ENCODE data around the gene SENP6.
A peak's percentile ranks its signal among the peaks of the same experiment; 100 is the strongest.

Gene SENP6

DNA sequence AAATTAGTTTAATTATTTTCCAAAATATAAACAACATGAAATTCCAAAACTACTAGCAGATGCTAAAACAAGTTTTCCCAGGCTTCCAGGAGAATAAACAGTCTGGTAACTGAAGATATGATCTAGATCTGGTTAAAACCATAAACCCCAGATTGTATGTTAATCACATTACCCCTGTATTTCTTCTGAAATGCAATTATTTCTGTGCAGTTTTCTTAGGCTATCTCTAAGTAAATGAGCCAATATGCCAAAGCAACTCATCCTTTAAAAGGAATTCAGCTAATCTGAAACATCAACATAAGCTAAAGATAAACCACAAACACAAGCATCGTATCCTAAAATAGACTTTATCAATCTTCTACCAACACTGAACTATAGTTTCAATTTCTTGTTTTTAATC is 44.6 kb upstream of the SENP6 start:
- peak; percentile 73 for ATAC-seq

DNA sequence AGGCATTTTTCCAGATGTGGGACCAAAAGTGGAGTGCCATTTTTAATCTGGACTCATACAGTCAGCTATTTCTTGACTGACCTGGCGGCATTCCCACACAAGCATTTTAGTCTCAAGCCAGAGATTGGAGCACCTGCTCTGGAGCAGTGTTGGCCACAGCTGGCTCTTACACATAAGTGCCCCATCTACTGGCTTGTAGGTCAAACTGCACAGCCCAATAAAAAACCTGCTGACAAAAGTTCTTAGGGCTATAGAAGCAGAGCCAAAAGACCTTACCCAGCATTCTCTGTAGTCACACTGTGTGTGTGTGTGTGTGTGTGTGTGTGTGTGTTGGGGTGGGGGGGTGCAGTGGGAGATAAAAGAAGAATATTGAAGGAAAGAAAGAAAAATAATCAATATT is 38.6 kb upstream of the SENP6 start:
- peak; percentile 83 for ATAC-seq
- TF ChIP-seq, protein P1, sequence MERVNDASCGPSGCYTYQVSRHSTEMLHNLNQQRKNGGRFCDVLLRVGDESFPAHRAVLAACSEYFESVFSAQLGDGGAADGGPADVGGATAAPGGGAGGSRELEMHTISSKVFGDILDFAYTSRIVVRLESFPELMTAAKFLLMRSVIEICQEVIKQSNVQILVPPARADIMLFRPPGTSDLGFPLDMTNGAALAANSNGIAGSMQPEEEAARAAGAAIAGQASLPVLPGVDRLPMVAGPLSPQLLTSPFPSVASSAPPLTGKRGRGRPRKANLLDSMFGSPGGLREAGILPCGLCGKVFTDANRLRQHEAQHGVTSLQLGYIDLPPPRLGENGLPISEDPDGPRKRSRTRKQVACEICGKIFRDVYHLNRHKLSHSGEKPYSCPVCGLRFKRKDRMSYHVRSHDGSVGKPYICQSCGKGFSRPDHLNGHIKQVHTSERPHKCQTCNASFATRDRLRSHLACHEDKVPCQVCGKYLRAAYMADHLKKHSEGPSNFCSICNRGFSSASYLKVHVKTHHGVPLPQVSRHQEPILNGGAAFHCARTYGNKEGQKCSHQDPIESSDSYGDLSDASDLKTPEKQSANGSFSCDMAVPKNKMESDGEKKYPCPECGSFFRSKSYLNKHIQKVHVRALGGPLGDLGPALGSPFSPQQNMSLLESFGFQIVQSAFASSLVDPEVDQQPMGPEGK (CRISPR knock-in tag; IDR thresholded peaks at IDR 0.05; ENCODE audit: borderline replicate concordance), result no peak
- TF ChIP-seq ZNF8 (CRISPR knock-in tag; IDR thresholded peaks at IDR 0.05) (no peak), PPARA (CRISPR knock-in tag; IDR thresholded peaks at IDR 0.05; ENCODE audit: borderline replicate concordance) (no peak), BACH2 (CRISPR knock-in tag; IDR thresholded peaks at IDR 0.05; ENCODE audit: borderline replicate concordance) (no peak), SNAI2 (CRISPR knock-in tag; IDR thresholded peaks at IDR 0.05) (no peak), ZNF70 (CRISPR knock-in tag; IDR thresholded peaks at IDR 0.05) (no peak), ESRRG (CRISPR knock-in tag; IDR thresholded peaks at IDR 0.05) (no peak)

More for the DNA sequence above, 44.6 kb upstream of the SENP6 start:
- TF ChIP-seq CSRNP3 (CRISPR knock-in tag; IDR thresholded peaks at IDR 0.05) (peak; percentile 90; the same call in 1 of the 2 replicates), BACH2 (CRISPR knock-in tag; IDR thresholded peaks at IDR 0.05; ENCODE audit: borderline replicate concordance) (no peak), TSHZ2 (CRISPR knock-in tag; IDR thresholded peaks at IDR 0.05) (peak; percentile 88), ZNF70 (CRISPR knock-in tag; IDR thresholded peaks at IDR 0.05) (no peak), RARB (CRISPR knock-in tag; IDR thresholded peaks at IDR 0.05) (no peak), GLIS3 (CRISPR knock-in tag; IDR thresholded peaks at IDR 0.05) (peak; percentile 89; the same call in 1 of the 2 replicates), CSDC2 (CRISPR knock-in tag; IDR thresholded peaks at IDR 0.05) (no peak), POU6F1 (CRISPR knock-in tag; IDR thresholded peaks at IDR 0.05; ENCODE audit: borderline replicate concordance, low read depth) (peak; percentile 94; the same call in 1 of the 2 replicates), ZC3H10 (CRISPR knock-in tag; IDR thresholded peaks at IDR 0.05) (peak; percentile 47; the same call in 1 of the 2 replicates), TCF4 (CRISPR knock-in tag; IDR thresholded peaks at IDR 0.05; ENCODE audit: borderline replicate concordance) (peak; percentile 99), ZNF565 (CRISPR knock-in tag; conservative IDR thresholded peaks at IDR 0.05; ENCODE audit: low read depth) (no peak), ESRRG (CRISPR knock-in tag; IDR thresholded peaks at IDR 0.05) (peak; percentile 82; the same call in 1 of the 2 replicates), ZFP30 (CRISPR knock-in tag; IDR thresholded peaks at IDR 0.05) (no peak; the same call in 1 of the 2 replicates), ARNTL (CRISPR knock-in tag; IDR thresholded peaks at IDR 0.05; ENCODE audit: borderline replicate concordance, low read depth) (no peak), ISL1 (CRISPR knock-in tag; IDR thresholded peaks at IDR 0.05) (peak; percentile 98), SNAI2 (CRISPR knock-in tag; IDR thresholded peaks at IDR 0.05) (peak; percentile 95; the same call in 1 of the 2 replicates), ZFP3 (CRISPR knock-in tag; IDR thresholded peaks at IDR 0.05) (no peak), ZNF8 (CRISPR knock-in tag; IDR thresholded peaks at IDR 0.05) (peak; percentile 71), TOX (CRISPR knock-in tag; IDR thresholded peaks at IDR 0.05; ENCODE audit: borderline replicate concordance) (no peak), OSR1 (CRISPR knock-in tag; IDR thresholded peaks at IDR 0.05) (no peak), PPARA (CRISPR knock-in tag; IDR thresholded peaks at IDR 0.05; ENCODE audit: borderline replicate concordance) (no peak)
- TF ChIP-seq, protein P1 (CRISPR knock-in tag; IDR thresholded peaks at IDR 0.05; ENCODE audit: borderline replicate concordance), result peak; percentile 90; the same call in 1 of the 2 replicates
- TF ChIP-seq, protein P2, sequence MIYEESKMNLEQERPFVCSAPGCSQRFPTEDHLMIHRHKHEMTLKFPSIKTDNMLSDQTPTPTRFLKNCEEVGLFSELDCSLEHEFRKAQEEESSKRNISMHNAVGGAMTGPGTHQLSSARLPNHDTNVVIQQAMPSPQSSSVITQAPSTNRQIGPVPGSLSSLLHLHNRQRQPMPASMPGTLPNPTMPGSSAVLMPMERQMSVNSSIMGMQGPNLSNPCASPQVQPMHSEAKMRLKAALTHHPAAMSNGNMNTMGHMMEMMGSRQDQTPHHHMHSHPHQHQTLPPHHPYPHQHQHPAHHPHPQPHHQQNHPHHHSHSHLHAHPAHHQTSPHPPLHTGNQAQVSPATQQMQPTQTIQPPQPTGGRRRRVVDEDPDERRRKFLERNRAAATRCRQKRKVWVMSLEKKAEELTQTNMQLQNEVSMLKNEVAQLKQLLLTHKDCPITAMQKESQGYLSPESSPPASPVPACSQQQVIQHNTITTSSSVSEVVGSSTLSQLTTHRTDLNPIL (CRISPR knock-in tag; IDR thresholded peaks at IDR 0.05; ENCODE audit: low read depth), result peak; percentile 82
